Uterus (tissue), 4 donors: Measurements from ENCODE around the gene PTPN6. TPM values are rescaled to one million over a fixed set of nuclear protein-coding genes. Genes with fewer than 3 reads are reported as not detected.

Experiments
- DNase-seq, 2 donors: peaks; one replicate each; pipeline ENCODE4 v3.0.0-alpha.2; 2019 to 2020
- H3K27ac ChIP-seq, 2 donors: fragments of 200-600 bp; sonication (generic); 1 replicate in 1 of 2; 2 replicates in 1 of 2; pipeline ENCODE4 v1.5.1; 2016 to 2018
- H3K27me3 ChIP-seq, 2 donors: fragments of 200-600 bp; sonication (generic); one replicate each; pipeline ENCODE4 v1.5.1; 2018 to 2019; ENCODE audit warnings: control low read depth in 1 of 2
- H3K36me3 ChIP-seq, 2 donors: fragments of 200-600 bp; sonication (generic); one replicate each; pipeline ENCODE4 v1.5.1; 2019; ENCODE audit warnings: control low read depth in 1 of 2
- H3K4me1 ChIP-seq, 2 donors: fragments of 200-600 bp; sonication (generic); one replicate each; pipeline ENCODE4 v1.5.1; 2018 to 2019; ENCODE audit warnings: control low read depth in 1 of 2
- H3K4me3 ChIP-seq, 2 donors: fragments of 200-600 bp; sonication (generic); 1 replicate in 1 of 2; 2 replicates in 1 of 2; pipeline ENCODE4 v1.5.1; 2018 to 2019; ENCODE audit warnings: mild to moderate bottlenecking in 1 of 2
- H3K9me3 ChIP-seq, 2 donors: fragments of 200-600 bp; sonication (generic); one replicate each; pipeline ENCODE4 v1.5.1; 2019; ENCODE audit warnings: control low read depth in 1 of 2
- POLR2A ChIP-seq, 2 donors: fragments of 450-650 bp; IDR thresholded peaks; one replicate each; pipeline ENCODE4 v1.6.1; 2016; ENCODE audit warnings: antibody characterized with exemption in 2 of 2, mild to moderate bottlenecking in 1 of 2, moderate library complexity in 1 of 2
- intact Hi-C: fragments of 100-400 bp; cut with DNase I; formaldehyde crosslinking; loops from one replicate; pipeline ENCODE4 v1.15.1; 2023; ENCODE audit warnings: low total_unique reads
- total RNA-seq, 4 donors: library from RNA; depleted of rRNA in 3 of 4; stranded (reverse); fragments of >200 nt in 3 of 4; gene quantifications; one replicate each; pipeline versions ENCODE4 v1.1.0 to v1.2.4, GENCODE V29; 2014 to 2023
- TF ChIP-seq, protein P1 (sequence below), 4 experiments: fragments of 200-600 bp in 2 of 4; fragments of 450-650 bp in 2 of 4; sonication (generic) in 2 of 4; IDR thresholded peaks; one replicate each; pipeline ENCODE4 v1.5.1; 2016 to 2019; ENCODE audit warnings: antibody characterized with exemption in 4 of 4, mild to moderate bottlenecking in 2 of 4, moderate library complexity in 1 of 4
- donor health status: DM: yes; HTN: yes; CAD: no.

Gene PTPN6
- total RNA-seq, 4 donors from 2014 or later: 0.59 to 19.8 (median 5.9) TPM

DNA sequence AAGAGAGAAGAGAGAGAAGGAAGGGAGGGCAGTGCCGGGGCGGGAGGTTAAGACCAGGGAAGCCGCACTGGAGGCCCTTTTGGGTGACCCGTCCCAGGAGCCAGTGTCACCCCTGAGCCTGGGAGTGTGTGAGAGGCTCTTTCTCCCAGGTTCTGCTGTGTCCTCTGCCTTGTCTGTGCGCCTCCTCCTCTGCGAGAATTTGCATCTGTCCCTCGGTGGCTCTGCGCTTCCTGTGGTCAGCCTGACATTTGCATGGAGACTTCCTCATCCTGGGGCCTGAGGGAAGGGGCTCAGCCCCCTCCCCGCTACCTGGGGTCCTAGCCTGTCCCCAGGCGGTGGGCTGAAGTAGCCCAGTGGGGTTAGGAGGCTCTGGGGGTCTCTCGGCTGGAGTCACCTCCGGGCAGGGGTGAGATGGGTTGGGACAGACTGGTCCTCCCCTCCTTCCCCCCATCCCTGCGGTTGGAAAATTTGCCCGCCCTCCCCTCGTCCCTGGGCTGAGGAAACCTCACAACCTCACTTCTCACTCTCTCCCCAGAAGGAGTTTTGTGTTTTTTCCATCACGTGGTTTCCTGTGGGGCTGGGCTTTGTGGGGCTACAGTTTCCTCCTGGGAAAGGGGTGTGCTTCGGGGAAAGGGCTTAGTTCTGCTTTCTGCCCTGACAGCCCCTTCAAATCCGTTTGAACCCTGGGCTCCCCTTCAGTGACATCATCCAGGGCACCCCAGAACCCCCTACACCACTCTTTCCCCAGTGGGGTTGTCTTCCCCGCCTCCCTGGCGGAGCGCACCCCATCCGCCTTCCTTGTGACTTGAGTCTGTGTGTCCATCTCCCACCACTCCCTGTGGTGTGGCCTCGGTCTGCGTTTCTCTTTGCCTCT is 2.5 kb downstream of the PTPN6 start:
- no peak for TF ChIP-seq POLR2A (IDR thresholded peaks at IDR 0.05)
- TF ChIP-seq, protein P1, sequence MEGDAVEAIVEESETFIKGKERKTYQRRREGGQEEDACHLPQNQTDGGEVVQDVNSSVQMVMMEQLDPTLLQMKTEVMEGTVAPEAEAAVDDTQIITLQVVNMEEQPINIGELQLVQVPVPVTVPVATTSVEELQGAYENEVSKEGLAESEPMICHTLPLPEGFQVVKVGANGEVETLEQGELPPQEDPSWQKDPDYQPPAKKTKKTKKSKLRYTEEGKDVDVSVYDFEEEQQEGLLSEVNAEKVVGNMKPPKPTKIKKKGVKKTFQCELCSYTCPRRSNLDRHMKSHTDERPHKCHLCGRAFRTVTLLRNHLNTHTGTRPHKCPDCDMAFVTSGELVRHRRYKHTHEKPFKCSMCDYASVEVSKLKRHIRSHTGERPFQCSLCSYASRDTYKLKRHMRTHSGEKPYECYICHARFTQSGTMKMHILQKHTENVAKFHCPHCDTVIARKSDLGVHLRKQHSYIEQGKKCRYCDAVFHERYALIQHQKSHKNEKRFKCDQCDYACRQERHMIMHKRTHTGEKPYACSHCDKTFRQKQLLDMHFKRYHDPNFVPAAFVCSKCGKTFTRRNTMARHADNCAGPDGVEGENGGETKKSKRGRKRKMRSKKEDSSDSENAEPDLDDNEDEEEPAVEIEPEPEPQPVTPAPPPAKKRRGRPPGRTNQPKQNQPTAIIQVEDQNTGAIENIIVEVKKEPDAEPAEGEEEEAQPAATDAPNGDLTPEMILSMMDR (IDR thresholded peaks at IDR 0.05): no peak
- no peak overlapping the region for H3K4me3 ChIP-seq
- no peaks in the 10 kb centered on the region for H3K36me3 ChIP-seq
- H3K27ac ChIP-seq: no peak overlapping the region
- H3K27me3 ChIP-seq: no peaks in the 10 kb centered on the region
- no peaks in the 10 kb centered on the region for H3K9me3 ChIP-seq
- H3K4me1 ChIP-seq: no peaks in the 10 kb centered on the region
- no peak for DNase-seq
- intact Hi-C loops: no loop called here

DNA sequence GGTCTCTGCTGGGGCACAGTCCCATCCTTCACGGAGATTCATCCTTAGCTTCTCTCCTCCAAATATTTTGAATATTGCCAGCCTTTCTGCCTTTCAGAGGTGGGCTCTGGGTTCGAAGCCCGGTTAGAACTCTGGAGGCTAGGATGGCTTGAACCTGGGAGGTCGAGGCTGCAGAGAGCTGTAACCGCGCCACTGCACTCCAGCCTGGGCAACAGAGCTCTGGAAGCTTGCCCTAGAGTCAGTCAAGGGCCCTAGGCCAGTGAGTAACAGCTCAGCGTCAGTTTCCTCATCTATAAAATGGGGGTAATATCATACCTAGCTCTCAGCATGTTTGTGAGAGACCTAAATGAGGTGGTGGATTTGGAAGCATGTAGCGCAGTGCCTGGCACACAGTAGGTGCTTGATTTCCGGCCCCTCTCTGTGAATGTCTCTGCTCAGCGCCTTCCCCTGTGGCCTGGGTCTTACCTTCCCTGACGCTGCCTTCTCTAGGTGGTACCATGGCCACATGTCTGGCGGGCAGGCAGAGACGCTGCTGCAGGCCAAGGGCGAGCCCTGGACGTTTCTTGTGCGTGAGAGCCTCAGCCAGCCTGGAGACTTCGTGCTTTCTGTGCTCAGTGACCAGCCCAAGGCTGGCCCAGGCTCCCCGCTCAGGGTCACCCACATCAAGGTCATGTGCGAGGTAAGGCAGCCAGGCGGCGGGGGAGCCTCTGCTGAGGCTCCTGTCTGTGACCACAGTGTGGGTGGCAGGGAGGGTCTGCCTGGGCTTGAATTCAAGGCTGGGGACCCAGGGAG is 3.4 kb downstream of the PTPN6 start:
- intact Hi-C loops: no loop called here
- H3K27ac ChIP-seq: no peak overlapping the region
- no peaks in the 10 kb centered on the region for H3K9me3 ChIP-seq
- H3K36me3 ChIP-seq: no peaks in the 10 kb centered on the region
- no peak for TF ChIP-seq POLR2A (IDR thresholded peaks at IDR 0.05)
- TF ChIP-seq, protein P1 (IDR thresholded peaks at IDR 0.05): no peak
- H3K27me3 ChIP-seq: no peaks in the 10 kb centered on the region
- DNase-seq: no peak
- no peaks in the 10 kb centered on the region for H3K4me1 ChIP-seq
- no peak overlapping the region for H3K4me3 ChIP-seq

DNA sequence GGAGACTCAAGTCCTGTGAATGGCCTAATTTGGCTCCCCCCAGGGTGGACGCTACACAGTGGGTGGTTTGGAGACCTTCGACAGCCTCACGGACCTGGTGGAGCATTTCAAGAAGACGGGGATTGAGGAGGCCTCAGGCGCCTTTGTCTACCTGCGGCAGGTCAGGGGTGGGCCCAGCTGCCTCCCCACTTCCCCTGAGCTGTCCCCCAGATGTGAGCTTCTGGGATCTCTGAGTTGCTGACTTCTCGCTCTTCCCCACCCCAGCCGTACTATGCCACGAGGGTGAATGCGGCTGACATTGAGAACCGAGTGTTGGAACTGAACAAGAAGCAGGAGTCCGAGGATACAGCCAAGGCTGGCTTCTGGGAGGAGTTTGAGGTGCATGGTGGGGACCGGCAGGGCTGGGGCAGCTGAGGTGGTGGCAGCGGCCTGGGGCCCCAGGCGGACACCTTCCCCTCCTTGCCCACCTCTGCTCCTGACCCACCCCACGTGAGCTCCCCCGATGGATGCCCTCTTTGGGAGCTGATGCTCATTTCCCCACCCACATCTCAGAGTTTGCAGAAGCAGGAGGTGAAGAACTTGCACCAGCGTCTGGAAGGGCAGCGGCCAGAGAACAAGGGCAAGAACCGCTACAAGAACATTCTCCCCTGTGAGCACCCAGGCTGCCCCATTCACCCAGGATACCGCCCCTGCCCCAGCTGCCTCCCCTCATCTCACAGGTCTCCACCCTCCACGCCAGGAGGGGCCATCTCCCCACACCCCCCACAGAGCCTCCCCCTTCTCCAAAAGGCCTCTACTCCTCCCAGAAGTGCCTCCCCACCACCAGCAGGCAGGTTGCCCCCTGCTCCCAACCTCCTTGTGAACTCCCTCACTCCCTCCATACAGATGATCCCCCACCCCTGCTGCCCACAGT is 4.2 kb downstream of the PTPN6 start:
- TF ChIP-seq, protein P1 (IDR thresholded peaks at IDR 0.05): no peak
- no peak for TF ChIP-seq POLR2A (IDR thresholded peaks at IDR 0.05)
- Histone ChIP-seq H3K4me3 (no peak overlapping the region), H3K4me1 (no peaks in the 10 kb centered on the region), H3K36me3 (no peaks in the 10 kb centered on the region), H3K9me3 (no peaks in the 10 kb centered on the region), H3K27me3 (no peaks in the 10 kb centered on the region), H3K27ac (no peak overlapping the region)
- intact Hi-C loops: no loop called here
- DNase-seq: no peak

DNA sequence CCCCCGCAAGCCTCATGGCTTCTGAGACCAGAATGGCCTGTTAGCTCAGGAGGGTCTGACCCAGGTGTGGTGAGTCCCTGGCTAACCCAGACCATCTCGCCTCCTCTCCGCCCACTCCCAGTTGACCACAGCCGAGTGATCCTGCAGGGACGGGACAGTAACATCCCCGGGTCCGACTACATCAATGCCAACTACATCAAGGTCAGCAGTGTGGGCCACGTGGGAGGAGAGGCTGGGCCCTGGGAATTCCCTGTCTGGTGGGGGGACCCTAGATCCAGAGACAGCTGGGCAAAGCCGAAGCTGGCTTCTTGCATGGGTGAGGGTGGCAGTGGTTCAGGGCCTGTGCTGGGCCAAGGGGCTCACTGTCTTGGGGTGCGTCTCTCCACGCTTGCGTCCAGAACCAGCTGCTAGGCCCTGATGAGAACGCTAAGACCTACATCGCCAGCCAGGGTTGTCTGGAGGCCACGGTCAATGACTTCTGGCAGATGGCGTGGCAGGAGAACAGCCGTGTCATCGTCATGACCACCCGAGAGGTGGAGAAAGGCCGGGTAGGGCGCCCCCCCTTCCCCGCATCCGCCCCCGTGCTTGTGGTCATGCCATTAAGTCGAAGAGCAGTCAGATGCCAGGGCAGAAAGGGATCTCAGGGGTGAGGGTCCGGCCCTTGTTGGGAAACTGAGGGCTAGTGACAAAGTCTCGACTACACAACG is 5.0 kb downstream of the PTPN6 start:
- Histone ChIP-seq H3K27ac (no peak overlapping the region), H3K4me1 (no peaks in the 10 kb centered on the region), H3K27me3 (no peaks in the 10 kb centered on the region), H3K9me3 (no peaks in the 10 kb centered on the region), H3K36me3 (no peaks in the 10 kb centered on the region), H3K4me3 (no peak overlapping the region)
- intact Hi-C loops: no loop called here
- TF ChIP-seq POLR2A (IDR thresholded peaks at IDR 0.05): no peak
- TF ChIP-seq, protein P1 (IDR thresholded peaks at IDR 0.05): no peak
- no peak for DNase-seq
